Measurements from ENCODE around the gene KAT7.

DNA sequence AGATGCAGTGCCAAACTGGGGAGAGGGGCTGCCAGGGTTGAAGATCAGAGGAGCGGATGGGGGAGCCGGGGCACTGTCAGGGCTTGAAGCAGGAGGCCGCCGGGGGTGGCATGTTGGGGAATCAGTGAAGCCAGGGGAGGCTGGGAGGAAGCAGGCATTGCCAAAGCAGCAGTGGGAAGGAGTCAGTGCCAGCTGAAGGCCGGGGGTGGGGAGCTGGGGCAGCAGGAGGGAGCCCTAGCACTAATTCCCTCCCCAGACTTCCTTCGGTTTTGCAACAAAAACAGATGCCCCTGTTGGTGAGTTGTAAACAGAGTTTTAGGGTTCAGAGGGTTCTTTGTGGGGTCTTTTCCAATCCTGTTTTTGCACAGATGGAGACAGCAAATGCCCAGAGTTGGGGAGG, 70.3 kb downstream of the KAT7 start:
- TF ChIP-seq POLR2AphosphoS5 (IDR thresholded peaks at IDR 0.05; ENCODE audit: low read depth, low read length) = no peak
- TF ChIP-seq RAD21 (IDR thresholded peaks at IDR 0.05; ENCODE audit: low read depth) = no peak
- TF ChIP-seq EZH2 (IDR thresholded peaks at IDR 0.05) = no peak
- TF ChIP-seq ZFX (IDR thresholded peaks at IDR 0.05) = no peak
- TF ChIP-seq, protein P1, sequence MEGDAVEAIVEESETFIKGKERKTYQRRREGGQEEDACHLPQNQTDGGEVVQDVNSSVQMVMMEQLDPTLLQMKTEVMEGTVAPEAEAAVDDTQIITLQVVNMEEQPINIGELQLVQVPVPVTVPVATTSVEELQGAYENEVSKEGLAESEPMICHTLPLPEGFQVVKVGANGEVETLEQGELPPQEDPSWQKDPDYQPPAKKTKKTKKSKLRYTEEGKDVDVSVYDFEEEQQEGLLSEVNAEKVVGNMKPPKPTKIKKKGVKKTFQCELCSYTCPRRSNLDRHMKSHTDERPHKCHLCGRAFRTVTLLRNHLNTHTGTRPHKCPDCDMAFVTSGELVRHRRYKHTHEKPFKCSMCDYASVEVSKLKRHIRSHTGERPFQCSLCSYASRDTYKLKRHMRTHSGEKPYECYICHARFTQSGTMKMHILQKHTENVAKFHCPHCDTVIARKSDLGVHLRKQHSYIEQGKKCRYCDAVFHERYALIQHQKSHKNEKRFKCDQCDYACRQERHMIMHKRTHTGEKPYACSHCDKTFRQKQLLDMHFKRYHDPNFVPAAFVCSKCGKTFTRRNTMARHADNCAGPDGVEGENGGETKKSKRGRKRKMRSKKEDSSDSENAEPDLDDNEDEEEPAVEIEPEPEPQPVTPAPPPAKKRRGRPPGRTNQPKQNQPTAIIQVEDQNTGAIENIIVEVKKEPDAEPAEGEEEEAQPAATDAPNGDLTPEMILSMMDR (IDR thresholded peaks at IDR 0.05 in 2 of 3, conservative IDR thresholded peaks at IDR 0.05 in 1 of 3; ENCODE audit: borderline replicate concordance in 1 of 3, insufficient read depth in 1 of 3, low read depth in 2 of 3, low read length in 2 of 3) = no peak
- TF ChIP-seq POLR2A (IDR thresholded peaks at IDR 0.05; ENCODE audit: borderline replicate concordance, extremely low read depth, insufficient read depth, insufficient read length) = no peak
- TF ChIP-seq, protein P2, sequence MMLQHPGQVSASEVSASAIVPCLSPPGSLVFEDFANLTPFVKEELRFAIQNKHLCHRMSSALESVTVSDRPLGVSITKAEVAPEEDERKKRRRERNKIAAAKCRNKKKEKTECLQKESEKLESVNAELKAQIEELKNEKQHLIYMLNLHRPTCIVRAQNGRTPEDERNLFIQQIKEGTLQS (IDR thresholded peaks at IDR 0.05) = no peak
- TF ChIP-seq, protein P3, sequence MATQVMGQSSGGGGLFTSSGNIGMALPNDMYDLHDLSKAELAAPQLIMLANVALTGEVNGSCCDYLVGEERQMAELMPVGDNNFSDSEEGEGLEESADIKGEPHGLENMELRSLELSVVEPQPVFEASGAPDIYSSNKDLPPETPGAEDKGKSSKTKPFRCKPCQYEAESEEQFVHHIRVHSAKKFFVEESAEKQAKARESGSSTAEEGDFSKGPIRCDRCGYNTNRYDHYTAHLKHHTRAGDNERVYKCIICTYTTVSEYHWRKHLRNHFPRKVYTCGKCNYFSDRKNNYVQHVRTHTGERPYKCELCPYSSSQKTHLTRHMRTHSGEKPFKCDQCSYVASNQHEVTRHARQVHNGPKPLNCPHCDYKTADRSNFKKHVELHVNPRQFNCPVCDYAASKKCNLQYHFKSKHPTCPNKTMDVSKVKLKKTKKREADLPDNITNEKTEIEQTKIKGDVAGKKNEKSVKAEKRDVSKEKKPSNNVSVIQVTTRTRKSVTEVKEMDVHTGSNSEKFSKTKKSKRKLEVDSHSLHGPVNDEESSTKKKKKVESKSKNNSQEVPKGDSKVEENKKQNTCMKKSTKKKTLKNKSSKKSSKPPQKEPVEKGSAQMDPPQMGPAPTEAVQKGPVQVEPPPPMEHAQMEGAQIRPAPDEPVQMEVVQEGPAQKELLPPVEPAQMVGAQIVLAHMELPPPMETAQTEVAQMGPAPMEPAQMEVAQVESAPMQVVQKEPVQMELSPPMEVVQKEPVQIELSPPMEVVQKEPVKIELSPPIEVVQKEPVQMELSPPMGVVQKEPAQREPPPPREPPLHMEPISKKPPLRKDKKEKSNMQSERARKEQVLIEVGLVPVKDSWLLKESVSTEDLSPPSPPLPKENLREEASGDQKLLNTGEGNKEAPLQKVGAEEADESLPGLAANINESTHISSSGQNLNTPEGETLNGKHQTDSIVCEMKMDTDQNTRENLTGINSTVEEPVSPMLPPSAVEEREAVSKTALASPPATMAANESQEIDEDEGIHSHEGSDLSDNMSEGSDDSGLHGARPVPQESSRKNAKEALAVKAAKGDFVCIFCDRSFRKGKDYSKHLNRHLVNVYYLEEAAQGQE (IDR thresholded peaks at IDR 0.05; ENCODE audit: low read depth) = no peak
- no peak for TF ChIP-seq SIN3A (IDR thresholded peaks at IDR 0.05; ENCODE audit: low read depth)
- no peak for TF ChIP-seq CBX3 (IDR thresholded peaks at IDR 0.05; ENCODE audit: low read depth)
- TF ChIP-seq FOSL1 (IDR thresholded peaks at IDR 0.05; ENCODE audit: low read depth) = no peak
- TF ChIP-seq JUND (IDR thresholded peaks at IDR 0.05) = no peak

Data from HCT116 (cell line).